Endometrium (tissue), 2 donors: Measurements from ENCODE around the gene JOSD1.

Experiments used
- FAIRE-seq: peaks from 2 replicates; lab custom pipeline; 2012; peaks lifted over from hg19 to GRCh38; lab: Jason Lieb, UNC
- donor health status: control.
- donor health status: control.

The JOSD1 gene

DNA sequence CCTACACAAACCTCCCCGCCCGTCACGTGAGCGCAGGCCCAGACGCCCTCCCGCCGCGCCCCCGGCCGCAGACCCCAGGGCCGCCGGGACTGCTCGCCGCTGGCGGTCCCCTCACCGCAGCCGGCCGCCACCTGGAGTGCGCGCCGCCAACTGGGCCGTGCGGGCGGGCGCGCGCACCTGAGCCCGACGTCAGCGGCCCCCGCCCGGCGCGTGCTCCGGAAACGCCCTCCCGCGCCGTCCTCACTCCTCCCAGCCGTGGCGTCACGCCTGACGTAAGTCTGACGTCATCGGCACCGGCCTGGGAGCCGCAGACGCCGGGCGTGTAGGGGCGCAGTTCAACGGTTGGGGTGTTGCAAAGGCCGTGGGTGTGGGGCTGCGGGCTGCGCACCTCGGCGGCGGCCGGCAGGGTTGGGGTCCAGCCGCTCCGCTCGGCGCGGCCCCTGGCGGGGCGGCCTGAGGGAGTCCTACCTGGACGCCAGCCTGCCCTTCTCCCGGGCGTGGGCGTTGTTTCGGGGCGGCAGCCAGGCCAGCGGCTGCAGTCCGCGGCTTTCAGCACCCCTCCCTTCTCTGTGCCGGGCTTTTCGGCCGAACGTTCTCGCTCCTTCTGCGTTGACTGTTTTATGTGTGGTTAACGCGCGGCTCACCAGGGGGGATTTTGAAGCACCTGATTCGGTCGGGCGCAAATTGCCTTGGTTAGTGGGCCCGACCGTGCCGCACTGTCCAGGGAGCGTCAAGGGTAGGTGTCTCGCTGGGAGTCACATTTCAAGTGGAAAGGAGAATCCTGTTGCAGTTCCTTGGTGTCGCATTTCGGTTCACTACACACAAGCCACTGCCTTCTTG lies at the start of gene JOSD1:
JOSD1 (minus strand) TSS at position 155 of the 840 bp plus-strand sequence. CDS start 956 bp downstream, outside the sequence.
- FAIRE-seq: no peak

DNA sequence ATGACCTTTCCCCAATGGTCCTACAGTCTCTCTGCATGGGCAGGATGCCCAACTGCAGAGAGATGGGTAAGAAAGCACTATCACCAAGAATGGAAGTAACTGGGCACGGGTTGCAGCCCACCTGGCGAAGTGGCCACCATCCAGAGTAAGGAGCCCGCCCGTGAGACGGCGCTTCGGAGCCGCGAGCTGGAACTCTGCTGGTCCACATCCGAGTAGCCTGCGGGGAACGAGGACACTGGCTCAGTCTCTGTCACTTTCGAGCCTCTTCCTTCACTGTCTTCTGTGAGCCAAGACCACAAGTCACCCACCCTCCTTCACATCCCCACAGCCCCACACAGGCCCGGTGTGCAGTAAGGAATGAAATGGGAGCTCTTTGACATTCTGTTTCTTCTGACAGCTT lies 49.4 kb upstream of the JOSD1 start:
- no peak for FAIRE-seq

DNA sequence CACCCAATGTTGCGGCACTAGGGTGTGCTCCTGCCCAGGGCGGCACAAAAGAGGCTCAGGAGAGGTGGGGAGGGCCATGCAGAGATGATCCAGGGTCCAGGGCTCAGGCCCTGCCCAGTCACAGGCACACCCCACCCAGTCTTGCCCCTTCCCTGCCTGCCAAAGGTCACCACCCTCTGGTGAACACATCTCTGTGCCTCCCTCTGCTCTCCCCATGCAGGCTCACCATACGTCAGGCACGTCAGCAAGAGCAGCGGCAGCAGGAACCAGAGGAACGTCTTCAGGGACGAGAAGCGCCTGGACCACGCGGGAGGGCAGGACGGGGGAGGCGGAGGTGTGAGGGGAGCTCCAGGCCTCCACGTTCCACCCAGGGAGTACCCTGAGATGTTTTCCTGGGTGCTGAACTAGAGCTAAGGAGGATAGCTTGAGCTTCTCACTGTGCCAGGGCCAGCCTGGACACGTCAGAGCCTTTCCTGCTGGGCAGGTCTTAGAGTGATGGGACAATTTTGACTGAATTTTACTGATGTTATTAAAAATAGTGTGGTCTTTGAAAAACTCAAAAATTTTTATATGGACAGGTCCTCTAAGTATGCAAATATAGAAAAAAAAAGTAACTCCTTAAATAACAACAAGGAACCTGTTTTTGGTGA lies 47.9 kb upstream of the JOSD1 start:
- no peak for FAIRE-seq

DNA sequence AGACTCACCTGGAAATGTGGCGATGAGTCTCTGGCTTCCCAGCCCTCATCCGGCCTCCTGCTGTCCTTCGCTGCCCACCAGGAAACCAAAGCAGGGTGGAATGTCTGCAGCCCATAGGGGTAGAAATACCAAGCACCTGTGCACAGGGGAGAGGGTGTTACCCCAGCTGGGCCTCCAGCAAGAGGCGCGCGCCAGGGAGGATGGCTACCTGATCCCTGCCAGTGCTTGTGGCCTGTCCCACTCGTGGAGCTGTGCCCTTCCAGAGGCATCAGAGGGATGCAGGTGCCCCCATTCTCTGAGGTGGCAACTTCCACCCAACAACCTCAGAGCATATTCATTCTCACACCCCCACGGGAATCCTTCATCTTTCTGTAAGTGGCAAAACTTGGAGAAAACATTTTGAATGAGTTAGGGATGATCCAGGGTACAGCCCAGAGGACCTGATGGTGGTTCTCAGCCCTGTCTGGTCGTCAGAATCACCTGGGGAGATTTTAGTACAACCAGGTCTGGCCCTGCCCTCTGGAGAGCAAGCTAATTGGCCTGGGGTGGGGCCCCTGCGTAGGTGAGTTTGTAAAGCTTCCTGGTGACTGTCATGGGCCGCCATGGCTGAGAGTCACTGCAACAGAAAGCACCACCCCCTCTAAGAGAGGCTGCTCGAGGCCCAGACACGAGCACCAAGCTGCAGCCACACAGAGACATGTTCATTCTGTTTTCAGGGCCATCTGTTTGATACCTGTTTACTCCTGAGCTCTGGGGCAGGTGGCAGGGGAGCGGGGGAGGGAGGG lies 45.1 kb upstream of the JOSD1 start:
- FAIRE-seq: no peak

DNA sequence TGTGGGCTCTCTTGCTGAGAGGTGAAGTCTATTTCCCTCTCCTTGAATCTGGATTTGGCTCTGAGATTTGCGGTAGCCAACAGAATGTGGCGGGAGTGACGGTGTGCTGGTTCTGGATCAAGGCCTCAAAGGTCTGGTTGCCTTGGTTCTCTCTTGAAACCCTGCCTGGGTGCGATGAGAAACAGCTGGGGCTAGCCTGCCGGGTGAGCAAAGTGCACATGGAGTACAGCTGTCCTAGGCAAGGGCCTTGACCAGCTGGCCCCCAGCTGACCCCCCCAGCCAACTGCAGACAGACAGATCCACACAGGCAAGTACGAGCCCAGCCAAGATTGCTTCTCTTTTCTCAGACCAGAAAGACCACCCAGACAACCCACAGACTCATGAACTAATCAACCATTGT lies 44.2 kb upstream of the JOSD1 start:
- no peak for FAIRE-seq

DNA sequence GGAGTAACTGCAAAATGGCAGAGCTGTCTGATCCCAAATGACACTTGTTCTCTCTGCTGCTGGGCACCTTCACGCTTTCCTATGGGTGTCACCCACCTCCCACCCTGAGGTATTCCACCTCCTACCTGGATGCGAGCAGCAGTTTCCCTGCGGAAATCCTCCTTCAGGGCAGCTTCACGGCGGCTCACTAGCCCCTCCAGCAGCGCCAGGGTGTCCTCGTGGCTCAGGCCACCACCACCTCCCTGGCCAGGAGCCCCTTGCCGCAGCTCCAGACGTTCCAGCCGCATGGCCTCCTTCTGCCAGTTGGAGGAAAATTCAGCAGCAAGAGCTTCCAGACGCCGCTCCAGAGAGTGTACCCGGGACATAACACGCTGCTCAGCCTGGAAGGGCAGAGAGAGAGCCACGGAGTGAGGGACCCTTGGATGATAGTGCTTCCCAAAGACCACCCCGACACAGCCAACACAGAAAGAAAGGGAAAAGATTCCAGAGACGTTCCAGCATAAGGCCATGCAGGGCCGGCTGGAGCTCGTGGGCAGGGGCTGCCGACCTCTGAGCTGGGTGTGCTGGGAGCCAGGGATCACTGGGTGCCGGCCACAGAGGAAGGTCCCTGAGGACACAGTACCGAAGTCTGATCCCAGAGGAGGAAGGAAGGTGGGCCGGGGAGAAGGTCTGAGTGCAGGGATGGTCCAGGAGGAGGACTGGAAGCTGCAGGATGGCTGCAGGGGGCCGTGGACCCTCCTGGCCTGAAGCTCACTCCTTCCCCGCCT lies 41.6 kb upstream of the JOSD1 start:
- no peak for FAIRE-seq

DNA sequence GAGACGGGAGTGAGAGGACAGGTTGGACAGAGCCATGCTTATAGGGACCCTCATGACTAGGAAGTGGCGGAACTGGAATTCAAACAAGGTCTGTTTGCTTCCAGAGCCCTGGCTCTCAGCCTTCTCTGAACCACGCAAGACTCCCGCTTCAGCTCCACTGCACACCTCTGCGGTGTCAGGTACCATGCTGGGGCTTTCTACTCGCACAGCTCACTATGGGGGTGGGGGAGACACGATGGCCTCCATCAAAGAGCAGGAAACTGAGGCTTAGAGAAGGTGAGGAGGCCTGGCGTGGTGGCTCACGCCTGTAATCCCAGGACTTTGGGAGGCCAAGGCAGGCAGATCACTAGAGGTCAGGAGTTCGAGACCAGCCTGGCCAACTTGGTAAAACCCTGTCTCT lies 40.8 kb upstream of the JOSD1 start:
- FAIRE-seq: no peak

DNA sequence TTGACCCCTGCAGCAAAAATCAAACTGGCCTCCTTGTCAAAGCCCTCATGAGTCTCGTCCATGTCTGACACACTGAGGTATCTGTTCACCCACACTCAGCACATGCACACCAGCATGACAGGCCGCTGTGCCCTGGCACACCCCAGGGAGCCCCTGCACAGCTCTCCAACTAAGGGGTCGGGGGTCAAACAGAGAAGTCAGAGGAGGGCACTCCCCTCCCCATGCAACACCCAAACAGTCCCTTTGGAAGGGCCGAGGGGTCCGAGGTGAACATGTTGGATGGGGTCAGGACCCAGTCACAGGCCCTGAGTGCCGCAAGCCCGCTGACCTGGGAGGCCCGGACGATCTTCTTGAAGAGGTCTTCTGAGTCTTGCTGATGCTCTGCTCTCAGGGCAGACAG lies 40.4 kb upstream of the JOSD1 start:
- no peak for FAIRE-seq

DNA sequence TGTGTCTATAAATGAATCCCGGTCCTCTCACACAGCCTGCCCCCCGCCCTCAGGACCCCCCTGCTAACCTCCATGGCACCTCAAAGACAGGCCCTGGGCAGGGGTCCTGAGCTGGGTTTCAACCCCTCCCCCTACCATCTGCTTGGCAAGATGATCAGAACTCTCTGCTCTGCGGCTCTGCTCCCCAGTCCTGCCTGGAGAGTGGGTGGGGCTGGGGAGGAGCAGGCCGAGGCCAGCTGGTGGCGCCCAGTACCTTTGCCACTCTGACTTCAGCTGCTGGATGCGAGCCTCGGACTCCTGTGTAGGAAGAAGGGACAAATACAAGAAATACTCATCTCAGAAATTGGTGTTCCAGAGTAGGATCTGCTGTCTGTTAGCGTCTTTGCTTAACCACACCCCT lies 40.0 kb upstream of the JOSD1 start:
- no peak for FAIRE-seq

DNA sequence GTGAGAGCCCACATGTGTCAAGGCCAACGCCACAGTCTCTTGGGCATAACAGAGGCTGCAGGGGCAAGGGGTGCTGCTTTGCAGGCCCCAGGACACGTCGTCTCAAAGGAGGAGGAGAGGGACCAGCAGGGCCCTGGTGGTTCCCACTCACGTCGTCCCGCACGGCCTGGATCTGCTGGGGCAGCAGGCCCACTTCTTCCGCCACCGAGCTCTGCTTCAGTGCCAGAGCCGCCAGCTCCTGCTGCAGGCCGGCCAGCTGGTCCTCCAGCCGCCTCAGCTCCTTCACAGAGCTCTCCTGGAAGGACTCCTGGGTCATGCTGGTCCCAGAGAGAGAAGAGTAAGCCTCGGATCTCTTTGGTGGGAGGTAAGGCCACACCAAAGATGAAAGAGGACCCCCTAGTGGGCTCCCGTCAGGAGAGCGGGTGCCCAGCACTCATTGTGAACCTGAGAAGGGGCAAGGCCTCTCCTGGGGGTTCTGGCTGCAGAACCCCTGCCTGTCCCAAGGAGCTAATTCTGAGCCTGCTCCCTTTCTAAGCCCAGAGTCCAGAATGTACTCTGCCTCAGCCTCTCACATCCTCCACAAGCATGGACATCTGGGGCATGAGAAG lies 39.5 kb upstream of the JOSD1 start:
- FAIRE-seq: no peak

DNA sequence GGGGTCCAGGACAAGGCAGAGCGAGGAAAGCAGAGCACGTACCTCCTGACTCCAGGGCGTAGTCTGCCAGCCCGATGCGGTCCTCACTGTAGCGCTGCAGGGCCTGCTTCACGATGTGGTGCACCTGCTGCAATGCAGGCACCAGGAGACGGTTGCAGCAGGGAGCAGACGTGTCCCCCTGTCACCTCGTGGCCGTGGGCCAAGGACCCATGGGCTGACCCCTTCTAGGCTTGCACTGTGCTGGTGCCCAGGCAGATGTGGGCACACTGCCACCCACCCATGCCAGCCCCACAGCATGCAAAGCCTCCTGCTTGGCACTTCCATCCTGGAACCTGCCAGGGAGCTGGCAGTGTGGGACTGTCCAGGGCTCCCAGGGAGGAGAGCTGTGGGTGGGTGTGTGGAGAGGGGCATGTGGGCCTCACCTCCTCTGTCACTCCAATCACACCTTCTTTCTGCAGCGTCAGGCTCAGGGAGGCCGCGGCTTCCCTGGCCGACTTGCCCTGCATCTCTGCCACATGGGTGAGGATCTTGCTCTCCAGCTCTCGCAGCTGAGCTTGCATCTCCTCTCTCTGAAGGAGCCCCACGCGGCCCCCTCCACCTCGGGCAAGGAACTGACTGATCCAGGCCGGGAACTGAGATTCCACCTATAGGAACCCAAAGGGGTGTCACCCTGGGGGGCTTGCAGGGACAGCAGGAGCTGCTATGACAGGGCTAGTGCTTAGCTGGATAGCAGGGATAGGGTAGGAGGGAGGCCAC lies 38.7 kb upstream of the JOSD1 start:
- FAIRE-seq: no peak

DNA sequence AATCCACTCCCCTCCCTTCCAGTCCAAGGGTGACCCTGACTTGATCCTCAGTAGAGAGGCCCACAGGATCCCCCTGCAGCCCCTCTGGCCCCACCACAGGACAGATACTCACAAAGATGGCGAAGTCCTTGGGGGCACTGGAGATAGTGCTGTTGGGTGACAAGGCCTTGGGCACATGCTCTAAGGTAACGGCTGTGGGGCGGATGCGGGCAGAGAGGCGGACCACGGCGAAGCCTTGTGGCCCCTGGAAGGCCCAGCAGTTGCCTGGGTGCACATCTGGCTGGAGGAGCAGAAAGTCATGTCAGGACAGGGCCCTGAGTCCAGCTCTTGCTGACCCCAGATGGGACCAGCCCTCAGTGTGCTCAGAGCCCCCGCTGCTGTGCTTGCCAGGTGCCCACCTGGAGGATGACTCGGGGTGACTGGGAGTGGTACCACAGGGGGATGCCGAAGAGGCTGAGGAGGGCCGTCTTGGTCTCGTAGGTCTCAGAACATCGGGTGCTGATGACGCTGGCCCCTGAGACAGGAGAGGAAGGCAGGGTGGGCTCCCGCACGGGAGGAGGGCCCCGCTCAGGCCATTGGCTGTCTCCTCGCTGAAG lies 37.8 kb upstream of the JOSD1 start:
- FAIRE-seq: no peak

DNA sequence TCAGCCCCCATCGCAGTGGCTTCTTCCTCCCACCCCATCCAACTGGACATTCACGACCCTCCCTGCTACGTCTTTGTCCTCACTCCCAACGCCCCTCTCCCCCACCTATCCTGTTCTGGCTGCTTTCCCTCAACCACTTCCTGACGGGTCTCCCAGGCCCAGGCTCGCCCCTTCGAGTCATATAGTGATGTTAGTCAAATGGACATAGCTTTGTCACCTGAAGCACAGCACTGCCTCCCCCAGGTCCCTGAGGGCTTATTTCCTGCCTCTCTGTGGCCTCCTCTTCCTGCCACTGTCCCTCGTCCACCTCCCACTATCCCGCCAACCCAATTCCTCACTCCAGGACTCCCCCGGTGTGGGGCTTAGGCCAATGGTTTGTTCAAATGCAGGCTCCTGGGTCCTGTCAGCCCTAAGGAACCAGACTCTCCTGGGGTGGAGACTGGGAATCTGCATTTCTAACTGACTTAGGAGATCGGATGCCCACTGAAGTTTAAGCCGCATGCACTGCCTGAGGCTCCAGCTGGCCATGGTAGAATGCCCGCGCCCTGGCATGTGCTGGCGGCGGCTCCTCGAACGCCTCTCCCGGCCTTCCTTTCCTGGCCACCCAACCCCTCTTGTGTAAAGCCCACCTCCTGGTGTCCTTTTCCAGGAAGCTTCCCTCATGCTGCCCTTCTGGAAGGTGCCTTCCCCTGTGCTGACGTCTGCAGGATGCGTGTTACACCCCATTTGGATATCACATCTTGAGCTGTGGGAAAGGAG lies 36.7 kb upstream of the JOSD1 start:
- FAIRE-seq: no peak

DNA sequence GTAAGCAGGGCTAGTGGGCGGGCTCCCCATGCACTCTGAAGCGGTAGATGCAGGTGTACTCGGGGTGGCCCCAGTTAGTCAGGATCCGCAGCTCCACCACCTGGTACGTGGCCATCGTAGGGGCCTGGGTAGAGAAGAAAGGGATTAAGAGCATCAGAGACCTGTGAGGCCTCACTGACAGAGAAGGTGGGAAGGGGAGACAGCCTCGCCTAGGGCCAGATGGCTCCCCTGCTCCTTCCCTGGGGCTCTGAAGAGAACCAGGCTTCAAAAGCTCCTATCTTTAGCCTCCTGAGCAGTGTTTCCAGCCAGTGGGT lies 35.5 kb upstream of the JOSD1 start:
- no peak for FAIRE-seq

DNA sequence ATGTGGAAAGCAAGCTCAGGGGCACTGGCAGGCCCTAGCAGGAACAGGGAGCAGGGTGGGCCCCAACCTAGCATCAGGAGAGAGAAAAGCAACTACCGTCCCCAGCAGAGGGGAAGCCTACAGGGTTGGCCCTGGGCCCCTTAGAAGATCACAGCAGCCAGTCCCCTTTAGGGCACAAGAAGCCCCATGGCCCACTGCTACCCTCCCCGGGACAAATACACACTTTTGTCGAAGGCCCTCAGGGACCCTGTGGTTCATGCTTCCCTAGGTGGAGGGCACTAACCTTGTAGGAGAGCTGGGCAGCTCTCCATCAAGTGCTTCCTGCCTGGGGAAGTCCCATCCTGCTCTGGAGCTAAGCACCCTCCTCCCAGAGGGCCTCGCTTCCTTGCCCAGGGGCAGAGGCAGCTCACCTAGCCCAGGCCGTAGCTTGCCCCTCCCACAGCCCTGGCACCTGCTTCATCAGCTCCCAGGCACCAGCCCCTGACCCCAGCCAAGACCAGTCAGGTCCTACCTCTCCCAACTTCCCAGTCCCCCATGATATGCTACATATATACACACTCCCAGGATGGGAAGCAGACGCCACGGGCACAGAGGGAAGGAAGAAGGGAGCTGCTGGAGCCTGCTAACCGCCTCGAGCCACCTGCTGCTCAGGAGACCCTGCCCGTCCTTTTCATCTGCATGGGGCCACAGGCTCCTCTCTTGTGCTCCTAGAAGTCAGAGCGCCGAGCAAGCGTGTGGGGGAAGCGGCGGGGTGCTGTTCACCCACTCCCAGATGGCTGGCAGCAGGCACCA lies 34.9 kb upstream of the JOSD1 start:
- no peak for FAIRE-seq

DNA sequence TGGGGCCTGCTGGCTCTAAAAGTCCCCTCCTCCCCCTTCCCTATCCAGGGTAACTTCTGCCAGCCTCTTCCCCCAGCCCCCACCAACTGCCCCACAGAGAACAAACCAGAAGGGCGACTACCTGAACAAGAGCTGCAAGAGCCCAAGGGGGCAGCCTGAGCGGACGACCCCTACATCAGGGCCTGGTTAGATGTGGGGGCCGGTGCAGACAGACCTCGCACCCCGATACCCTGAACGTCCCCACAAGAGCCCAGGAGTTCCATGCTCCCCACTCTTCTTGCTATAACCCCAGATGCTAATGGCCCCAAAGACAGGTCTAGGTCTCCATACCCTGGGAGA lies 34.4 kb upstream of the JOSD1 start:
- FAIRE-seq: no peak

DNA sequence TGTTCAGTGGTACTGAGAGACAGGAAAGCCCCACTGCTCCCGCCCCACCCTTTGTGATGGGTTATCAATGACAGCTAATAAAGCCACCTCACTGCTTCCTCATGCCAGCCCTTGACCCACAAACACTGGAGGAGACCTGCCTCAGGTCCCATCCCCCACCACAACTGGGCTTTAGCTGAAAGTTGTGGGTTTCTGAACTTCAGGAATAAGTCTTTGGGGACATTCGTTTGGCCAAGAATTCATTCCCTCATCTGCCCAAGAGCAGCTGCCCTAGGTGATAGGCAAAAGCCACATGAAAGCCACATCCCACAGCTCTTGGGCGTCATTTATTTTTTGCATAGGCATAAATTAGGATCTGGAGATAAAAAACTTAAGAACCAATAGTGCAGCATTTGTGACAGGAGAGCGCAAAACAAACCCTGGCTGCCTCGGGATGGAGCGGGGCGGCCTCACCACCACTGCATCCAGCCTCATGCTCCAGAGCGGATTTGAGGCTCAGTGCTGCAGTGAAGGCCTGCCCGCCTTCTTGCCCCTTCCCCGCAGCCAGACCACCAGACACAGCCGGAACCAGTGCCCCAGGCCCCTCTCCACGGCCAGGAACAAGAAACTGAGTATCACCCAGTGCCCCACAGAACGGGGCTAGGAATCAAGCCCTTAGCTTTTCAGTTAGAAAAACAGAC lies 33.8 kb upstream of the JOSD1 start:
- no peak for FAIRE-seq

DNA sequence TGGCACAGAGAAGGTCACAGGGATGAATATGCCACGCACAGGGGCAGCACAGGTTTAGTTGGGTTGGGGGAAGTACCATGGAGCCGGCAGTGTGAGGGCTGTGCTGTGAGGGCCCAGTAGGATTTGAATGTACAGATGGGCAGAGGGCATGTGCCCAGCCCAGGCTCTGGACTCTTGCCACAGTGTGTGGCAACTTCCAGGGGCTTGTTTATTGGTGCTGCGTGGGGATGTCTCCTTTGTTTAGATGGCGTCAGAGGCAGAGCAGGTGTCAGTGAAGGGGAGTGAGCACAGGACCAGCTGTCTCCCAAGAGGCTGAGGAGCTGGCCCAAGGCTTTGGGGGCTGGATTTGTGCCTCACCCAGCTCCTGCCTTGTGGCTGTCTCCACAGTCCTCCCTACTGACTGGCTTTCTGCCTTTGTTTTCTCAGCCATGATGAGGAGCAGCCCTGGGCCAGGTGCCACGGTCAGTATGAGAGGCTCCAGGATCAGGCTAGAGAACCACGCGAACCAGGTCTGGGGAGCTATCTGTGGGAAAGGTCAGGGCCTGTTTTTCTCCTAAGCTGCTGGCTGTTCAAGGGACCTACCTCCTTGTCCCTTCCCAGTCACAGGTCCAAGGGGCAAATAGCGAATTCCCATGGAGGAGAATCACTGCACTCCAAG lies 33.1 kb upstream of the JOSD1 start:
- FAIRE-seq: no peak
